ENCODE results near the gene MS4A18. TPM values are rescaled to one million over a fixed set of nuclear protein-coding genes. Genes with fewer than 3 reads are reported as not detected.

MS4A18 gene
- total RNA-seq, 1 experiment from 2014 or later = not detected

DNA sequence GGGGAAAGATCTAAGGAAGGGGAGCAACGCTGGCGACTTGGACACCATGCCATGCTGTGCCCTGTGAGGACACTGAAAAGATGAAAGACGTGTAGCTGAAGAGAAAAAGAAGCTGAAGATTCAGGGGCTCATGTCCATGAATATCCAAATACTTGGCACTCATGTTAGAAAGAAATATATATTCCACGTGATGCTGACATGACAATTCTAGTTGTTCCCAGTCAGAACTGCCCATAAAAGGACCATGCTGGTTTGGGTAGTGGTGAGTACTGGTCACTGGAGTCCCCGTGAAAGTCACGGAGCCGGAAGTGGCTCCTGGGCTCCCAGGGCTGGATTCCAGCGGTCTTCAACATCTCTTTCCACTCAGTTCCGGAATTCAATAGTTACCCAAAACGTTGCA, 42.0 kb downstream of the MS4A18 start:
- no peak overlapping the region for H3K4me3 ChIP-seq (ENCODE audit: insufficient read depth, low read depth, low read length)
- no peaks in the 10 kb centered on the region for H3K27me3 ChIP-seq (ENCODE audit: control insufficient read depth, insufficient read depth, low read length)
- H3K36me3 ChIP-seq (replicated peaks; ENCODE audit: control insufficient read depth, insufficient read depth, low read length) = no peaks in the 10 kb centered on the region
- no peak for DNase-seq

DNA sequence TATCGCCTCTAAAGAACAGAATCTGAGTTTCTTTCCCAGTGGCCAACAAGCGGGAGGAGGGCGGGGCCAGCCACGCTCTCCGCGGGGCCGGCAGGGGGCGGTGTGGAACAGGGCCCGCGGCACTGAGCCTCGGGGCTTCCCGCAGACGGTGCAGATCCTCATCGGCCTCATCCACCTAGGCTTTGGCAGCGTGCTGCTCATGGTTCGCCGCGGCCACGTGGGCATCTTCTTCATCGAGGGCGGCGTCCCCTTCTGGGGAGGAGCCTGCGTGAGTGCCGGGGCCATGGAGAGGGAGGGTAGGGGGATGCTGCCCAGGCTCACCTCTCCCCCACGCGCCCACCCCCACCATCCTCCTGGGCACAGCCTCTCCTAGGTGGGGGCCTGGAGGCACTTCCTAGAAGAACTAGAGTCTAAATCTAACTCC, 42.9 kb downstream of the MS4A18 start:
- DNase-seq = peak; percentile 95
- Histone ChIP-seq H3K36me3 (replicated peaks; ENCODE audit: control insufficient read depth, insufficient read depth, low read length) (no peaks in the 10 kb centered on the region), H3K27me3 (ENCODE audit: control insufficient read depth, insufficient read depth, low read length) (no peaks in the 10 kb centered on the region), H3K4me3 (ENCODE audit: insufficient read depth, low read depth, low read length) (no peak overlapping the region)

DNA sequence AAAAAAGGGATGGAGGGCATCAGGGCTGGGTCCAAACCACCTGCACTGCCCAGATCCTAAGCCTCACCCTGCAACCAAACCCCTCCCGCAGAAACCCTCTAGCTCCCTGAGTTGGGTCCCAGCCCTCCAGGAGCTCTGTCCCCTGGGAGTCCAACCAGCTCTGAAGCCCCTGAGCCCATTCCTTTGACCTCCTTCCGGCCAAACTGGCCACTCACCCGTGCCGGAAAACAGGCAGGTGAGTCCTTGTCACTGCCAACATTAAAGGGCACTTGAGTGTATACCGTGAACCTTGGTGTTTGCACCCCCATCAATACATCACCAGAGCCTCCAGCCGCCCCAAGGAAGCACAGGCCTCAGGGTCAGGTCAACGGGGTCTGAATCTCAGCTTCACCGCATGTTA, 43.7 kb downstream of the MS4A18 start:
- Histone ChIP-seq H3K36me3 (replicated peaks; ENCODE audit: control insufficient read depth, insufficient read depth, low read length) (no peaks in the 10 kb centered on the region), H3K4me3 (ENCODE audit: insufficient read depth, low read depth, low read length) (no peak overlapping the region)
- no peak for DNase-seq

DNA sequence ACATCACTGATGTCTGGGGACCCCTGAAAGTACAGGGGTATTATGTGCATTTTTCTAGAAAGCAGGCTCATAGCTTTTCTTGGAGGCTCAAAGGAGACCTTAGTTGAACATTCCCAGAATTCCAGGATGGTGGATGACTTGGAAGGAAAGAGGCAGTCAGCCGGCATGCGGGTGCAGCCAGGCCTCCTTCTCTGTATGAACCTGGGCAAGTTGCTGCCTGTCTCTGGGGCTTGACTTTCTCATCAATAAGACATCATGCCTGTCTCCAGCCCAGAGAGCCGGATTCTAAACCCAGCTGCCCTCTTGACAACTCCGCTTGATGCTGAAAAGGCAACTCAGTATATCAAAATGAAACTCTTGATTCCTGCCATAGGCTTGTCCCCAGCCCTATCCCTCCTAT, 44.8 kb downstream of the MS4A18 start:
- no peak overlapping the region for H3K4me3 ChIP-seq (ENCODE audit: insufficient read depth, low read depth, low read length)
- no peak for DNase-seq
- H3K36me3 ChIP-seq (replicated peaks; ENCODE audit: control insufficient read depth, insufficient read depth, low read length) = no peaks in the 10 kb centered on the region
- H3K27me3 ChIP-seq (ENCODE audit: control insufficient read depth, insufficient read depth, low read length) = no peaks in the 10 kb centered on the region

More for the DNA sequence above, 43.7 kb downstream of the MS4A18 start:
- H3K27me3 ChIP-seq (ENCODE audit: control insufficient read depth, insufficient read depth, low read length) = no peaks in the 10 kb centered on the region

DNA sequence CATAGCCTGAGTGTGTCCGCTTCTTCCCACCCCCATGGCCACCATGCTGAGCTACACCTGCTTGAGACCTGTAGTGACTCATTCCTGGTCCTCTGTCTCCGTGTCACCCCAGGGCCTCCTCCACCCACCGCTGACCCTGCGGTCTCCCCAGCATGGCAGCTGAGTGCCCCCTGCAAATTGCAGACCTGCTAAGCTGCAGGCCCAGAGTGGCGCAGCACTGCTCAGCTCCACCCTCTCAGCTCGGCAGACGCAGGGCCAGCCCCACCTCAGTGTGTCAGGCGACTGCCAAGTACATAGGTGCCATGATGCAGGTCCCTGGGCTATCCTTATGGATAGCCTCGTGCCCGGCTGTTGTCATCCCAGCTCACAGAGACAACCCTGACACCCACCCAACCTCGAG, 45.3 kb downstream of the MS4A18 start:
- H3K36me3 ChIP-seq (replicated peaks; ENCODE audit: control insufficient read depth, insufficient read depth, low read length) = no peaks in the 10 kb centered on the region
- DNase-seq = no peak

DNA sequence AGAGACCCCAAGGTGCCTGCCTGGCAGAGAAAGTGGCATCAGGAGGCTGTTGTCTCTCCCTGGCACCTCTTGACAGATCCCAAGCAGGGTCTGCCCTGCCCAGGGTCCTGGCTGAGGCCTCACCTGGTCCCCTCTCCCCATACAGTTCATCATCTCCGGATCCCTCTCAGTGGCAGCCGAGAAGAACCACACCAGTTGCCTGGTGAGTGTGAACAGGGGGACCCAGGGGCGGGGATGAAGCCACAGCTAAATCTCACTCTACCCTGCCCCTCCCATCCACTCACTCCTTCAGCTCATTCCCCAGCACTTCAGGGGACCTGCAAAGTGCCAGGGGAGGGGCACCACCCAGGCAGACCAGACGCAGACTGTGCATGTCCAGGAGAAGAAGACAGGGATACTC, 46.6 kb downstream of the MS4A18 start:
- no peaks in the 10 kb centered on the region for H3K27me3 ChIP-seq (ENCODE audit: control insufficient read depth, insufficient read depth, low read length)
- no peaks in the 10 kb centered on the region for H3K36me3 ChIP-seq (replicated peaks; ENCODE audit: control insufficient read depth, insufficient read depth, low read length)
- no peak overlapping the region for H3K4me3 ChIP-seq (ENCODE audit: insufficient read depth, low read depth, low read length)
- no peak for DNase-seq

More for the DNA sequence above, 45.3 kb downstream of the MS4A18 start:
- Histone ChIP-seq H3K27me3 (ENCODE audit: control insufficient read depth, insufficient read depth, low read length) (no peaks in the 10 kb centered on the region), H3K4me3 (ENCODE audit: insufficient read depth, low read depth, low read length) (no peak overlapping the region)

DNA sequence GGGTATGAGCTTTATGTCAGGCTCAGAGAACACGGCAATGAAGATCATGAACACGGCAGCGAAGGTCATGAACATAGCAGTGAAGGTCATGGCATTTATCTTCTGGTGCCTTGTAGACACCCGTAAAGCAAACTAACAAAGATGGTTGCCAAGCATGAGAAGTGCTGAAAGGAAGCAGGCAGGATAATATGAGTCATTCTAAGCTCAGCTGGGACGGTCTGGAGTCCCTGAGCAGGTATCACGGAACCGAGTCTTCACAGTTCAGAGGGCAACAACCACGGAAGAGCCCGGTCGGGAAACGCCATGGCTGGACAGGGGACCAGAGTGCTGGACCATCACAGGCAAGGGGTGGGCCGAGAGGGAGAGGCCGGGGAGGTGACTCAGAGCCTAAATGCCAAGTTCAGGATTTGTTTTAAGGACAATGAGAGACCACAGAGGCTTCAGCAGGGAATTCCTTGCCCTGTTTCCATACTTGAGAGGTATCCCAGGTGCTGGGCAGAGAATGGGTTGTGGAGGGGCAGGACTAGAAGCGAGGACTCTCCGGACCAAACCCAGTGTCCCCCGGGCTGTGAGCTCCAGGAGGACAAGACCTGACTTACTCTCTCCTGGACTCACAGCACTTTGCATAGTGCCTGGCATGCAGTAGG, 47.5 kb downstream of the MS4A18 start:
- Histone ChIP-seq H3K4me3 (ENCODE audit: insufficient read depth, low read depth, low read length) (no peak overlapping the region), H3K27me3 (ENCODE audit: control insufficient read depth, insufficient read depth, low read length) (no peaks in the 10 kb centered on the region), H3K36me3 (replicated peaks; ENCODE audit: control insufficient read depth, insufficient read depth, low read length) (no peaks in the 10 kb centered on the region)
- no peak for DNase-seq

DNA sequence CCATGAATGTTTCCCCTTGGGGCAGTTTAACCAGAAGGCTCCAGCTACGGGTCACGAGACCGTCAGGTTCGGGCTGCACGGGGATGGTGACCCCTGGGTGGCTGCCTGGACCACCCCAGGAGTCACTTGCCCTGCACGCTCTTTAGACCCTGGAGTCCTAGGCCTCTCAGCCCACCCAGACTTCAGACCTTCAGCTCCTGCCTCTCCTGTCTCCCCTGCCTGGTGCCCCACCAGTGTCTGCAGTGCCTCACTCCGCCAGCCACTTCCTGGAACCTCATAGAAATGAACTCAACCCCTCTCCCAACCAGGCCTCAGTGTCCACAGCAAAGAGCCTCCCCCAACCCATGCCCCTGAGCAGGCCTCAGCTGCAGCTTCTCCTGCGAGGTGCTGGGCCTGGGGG, 48.1 kb downstream of the MS4A18 start:
- no peaks in the 10 kb centered on the region for H3K36me3 ChIP-seq (replicated peaks; ENCODE audit: control insufficient read depth, insufficient read depth, low read length)

DNA sequence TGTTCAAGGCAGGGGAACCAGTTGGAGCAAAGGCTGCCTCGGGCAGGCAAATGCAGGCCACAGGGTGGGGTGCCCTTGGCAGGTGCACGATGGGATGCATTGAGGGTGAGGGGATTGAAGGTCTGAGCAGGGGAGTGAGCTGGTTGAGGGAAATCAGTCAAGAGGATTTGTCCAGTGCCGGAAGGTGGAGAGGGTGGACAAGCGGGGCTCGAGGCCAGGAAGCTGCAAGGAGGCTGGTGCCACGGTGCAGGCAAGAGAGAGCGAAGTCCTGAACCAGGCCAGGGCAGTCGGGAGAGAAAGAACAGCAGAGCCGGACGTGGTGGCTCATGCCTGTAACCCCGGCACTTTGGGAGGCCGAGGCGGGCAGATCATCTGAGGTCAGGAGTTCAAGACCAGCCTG, 50.2 kb downstream of the MS4A18 start:
- Histone ChIP-seq H3K27me3 (ENCODE audit: control insufficient read depth, insufficient read depth, low read length) (no peaks in the 10 kb centered on the region), H3K36me3 (replicated peaks; ENCODE audit: control insufficient read depth, insufficient read depth, low read length) (no peaks in the 10 kb centered on the region), H3K4me3 (ENCODE audit: insufficient read depth, low read depth, low read length) (no peak overlapping the region)
- no peak for DNase-seq

More for the DNA sequence above, 48.1 kb downstream of the MS4A18 start:
- H3K4me3 ChIP-seq (ENCODE audit: insufficient read depth, low read depth, low read length) = no peak overlapping the region
- H3K27me3 ChIP-seq (ENCODE audit: control insufficient read depth, insufficient read depth, low read length) = no peaks in the 10 kb centered on the region
- no peak for DNase-seq

DNA sequence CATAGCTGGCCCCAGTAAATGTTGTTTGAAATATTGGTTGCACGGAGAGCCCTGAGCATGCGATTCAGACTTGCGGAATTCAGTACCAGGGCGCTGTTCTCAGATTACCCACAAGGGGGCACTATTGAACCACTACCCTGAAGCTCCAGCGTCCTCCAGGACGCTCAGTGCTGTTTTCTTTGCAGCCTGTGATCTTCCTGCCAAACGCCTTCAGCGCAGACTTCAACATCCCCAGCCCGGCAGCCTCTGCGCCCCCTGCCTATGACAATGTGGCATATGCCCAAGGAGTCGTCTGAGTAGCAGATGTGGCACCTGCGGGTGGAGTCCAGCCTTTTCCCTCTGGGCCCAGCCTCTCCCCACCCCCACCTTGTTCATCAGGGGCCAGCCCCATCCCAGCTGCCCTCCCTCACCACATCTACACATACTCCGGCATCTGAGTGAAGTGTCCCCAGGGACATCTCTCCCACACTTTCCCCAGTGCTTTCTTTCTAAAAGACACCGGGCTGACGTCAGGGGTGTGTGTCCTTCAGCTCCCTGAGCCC, 51.0 kb downstream of the MS4A18 start:
- H3K4me3 ChIP-seq (ENCODE audit: insufficient read depth, low read depth, low read length) = no peak overlapping the region
- no peaks in the 10 kb centered on the region for H3K36me3 ChIP-seq (replicated peaks; ENCODE audit: control insufficient read depth, insufficient read depth, low read length)
- peak; percentile 93 for DNase-seq
- H3K27me3 ChIP-seq (ENCODE audit: control insufficient read depth, insufficient read depth, low read length) = no peaks in the 10 kb centered on the region

DNA sequence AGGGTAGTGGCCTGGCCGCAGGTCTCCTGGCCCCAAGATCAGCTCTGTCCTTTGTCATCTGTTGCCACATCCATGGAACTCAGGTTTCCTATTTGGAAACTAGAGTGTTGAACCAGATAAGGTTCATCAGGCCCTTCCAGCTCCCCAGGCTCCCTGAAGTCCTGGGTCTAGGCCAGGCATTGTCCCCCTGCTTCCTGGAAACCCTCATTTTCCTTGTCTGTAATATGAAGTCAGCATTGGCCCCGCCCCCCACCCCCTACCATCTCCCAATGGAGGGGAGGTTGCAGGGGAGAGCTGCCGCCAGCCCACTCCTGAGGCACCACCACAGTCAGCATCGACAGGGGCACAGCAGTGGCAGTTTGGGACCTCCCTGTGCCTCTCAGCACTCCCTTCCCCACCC, 51.6 kb downstream of the MS4A18 start:
- H3K27me3 ChIP-seq (ENCODE audit: control insufficient read depth, insufficient read depth, low read length) = no peaks in the 10 kb centered on the region
- no peak overlapping the region for H3K4me3 ChIP-seq (ENCODE audit: insufficient read depth, low read depth, low read length)
- H3K36me3 ChIP-seq (replicated peaks; ENCODE audit: control insufficient read depth, insufficient read depth, low read length) = no peaks in the 10 kb centered on the region
- no peak for DNase-seq

DNA sequence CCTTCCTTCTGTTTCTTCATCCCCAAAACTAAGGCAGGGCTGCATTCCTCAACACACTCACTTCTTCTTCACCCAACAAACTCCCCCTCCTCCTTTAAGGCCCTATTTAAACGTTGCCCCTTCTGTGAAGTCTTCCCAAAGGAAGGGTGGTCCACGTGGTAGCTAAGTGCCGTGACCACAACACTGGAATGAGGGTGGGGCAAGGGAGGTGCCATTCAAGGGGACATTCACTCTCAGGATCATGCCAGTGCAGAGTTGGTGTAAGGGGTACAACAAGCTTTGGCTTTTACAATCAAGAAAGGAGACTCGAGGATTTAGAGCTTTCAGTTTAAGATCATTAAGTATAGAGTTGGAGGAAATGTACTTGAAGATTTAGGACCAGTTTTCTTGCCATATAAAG, 52.6 kb downstream of the MS4A18 start:
- H3K27me3 ChIP-seq (ENCODE audit: control insufficient read depth, insufficient read depth, low read length) = no peaks in the 10 kb centered on the region
- no peak for DNase-seq
- no peak overlapping the region for H3K4me3 ChIP-seq (ENCODE audit: insufficient read depth, low read depth, low read length)
- H3K36me3 ChIP-seq (replicated peaks; ENCODE audit: control insufficient read depth, insufficient read depth, low read length) = no peaks in the 10 kb centered on the region

DNA sequence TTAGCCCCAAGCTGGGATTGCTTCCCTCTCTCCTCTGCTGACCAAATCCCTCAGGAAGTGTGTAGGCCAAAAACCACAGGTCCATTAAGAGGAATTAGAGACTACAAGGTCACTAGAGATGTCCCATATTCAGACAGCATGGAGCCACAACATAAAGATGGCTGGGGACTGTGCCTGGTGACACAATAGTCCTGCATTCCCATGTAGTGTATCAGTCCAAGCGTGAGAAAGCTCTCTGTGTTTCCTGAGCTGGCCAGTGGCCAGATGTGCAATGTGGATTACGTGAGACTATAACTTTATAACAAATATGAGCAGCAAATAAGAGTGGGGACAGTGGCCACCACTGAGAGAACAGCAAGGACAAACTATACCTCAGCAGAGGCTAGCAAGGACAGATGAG, 53.1 kb downstream of the MS4A18 start:
- H3K27me3 ChIP-seq (ENCODE audit: control insufficient read depth, insufficient read depth, low read length) = no peaks in the 10 kb centered on the region
- no peak overlapping the region for H3K4me3 ChIP-seq (ENCODE audit: insufficient read depth, low read depth, low read length)
- no peaks in the 10 kb centered on the region for H3K36me3 ChIP-seq (replicated peaks; ENCODE audit: control insufficient read depth, insufficient read depth, low read length)
- no peak for DNase-seq

DNA sequence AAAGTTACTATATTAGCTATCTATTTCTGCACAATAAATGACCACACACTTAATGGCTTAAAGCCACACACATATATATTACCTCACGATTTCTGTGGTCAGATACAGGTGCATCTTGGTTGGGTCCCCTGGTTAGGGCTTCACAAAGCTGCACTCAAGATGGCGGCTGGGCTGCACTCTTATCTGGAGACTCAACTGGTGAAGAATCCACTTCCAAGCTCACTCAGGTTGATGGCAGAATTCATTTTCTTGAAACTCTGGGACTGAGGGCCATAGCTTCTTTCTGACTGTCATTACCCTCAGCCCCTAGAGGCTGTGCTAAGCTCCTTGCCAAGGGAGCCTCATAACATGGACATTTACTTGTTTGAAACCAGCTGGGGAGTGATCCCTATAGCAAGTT, 55.5 kb downstream of the MS4A18 start:
- no peaks in the 10 kb centered on the region for H3K36me3 ChIP-seq (replicated peaks; ENCODE audit: control insufficient read depth, insufficient read depth, low read length)
- DNase-seq = no peak
- H3K27me3 ChIP-seq (ENCODE audit: control insufficient read depth, insufficient read depth, low read length) = no peaks in the 10 kb centered on the region
- H3K4me3 ChIP-seq (ENCODE audit: insufficient read depth, low read depth, low read length) = no peak overlapping the region

DNA sequence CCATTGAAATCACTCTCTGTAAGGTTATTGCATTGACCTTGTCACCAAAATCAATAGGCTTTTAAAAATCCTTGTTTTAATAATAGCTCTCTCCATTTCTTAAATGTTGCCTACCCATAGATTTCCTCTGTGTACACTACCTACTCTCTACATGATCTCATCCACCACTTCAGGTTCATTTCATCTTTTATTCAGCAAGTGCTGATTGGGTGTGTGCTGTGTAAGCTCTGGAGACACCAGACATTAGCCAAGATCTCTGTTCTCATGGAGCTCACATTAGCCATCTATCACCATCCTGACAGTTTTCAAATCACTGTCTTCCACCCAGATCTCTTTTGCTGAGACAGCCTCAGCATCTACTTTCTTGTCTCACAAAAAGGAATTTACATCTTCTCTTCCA, 56.3 kb downstream of the MS4A18 start:
- DNase-seq = no peak
- no peak overlapping the region for H3K4me3 ChIP-seq (ENCODE audit: insufficient read depth, low read depth, low read length)
- no peaks in the 10 kb centered on the region for H3K27me3 ChIP-seq (ENCODE audit: control insufficient read depth, insufficient read depth, low read length)
- H3K36me3 ChIP-seq (replicated peaks; ENCODE audit: control insufficient read depth, insufficient read depth, low read length) = no peaks in the 10 kb centered on the region
